H1 (cell line): ENCODE data around the gene FBXL17. TPM values are rescaled to one million over a fixed set of nuclear protein-coding genes. Genes with fewer than 3 reads are reported as not detected.

Experiments
- USF2 ChIP-seq: IDR thresholded peaks from 2 replicates; pipeline ENCODE4 v1.6.1; 2011; ENCODE audit warnings: low read length, improper control_type of control experiment
- polyA plus RNA-seq, 7 experiments: library from polyadenylated mRNA; depleted of rRNA in 3 of 7; stranded (reverse) in 5 of 7; unstranded in 2 of 7; fragments of >200 nt in 5 of 7; fragments of 200-250 nt in 2 of 7; gene quantifications; 1 replicate in 5 of 7; 2 replicates in 1 of 7; 4 replicates in 1 of 7; pipeline versions ENCODE4 v1.2.1 to v1.2.3, GENCODE V29; 2011 to 2013; ENCODE audit warnings: missing spikeins in 2 of 7, mixed read lengths in 2 of 7
- total RNA-seq: library from RNA; stranded (reverse); fragmentation: NEBNext Ultra II Directional; extraction: Animal tissue kit (Norgen Biotek cat#: 25700); gene quantifications from 2 replicates; pipeline ENCODE4 v1.2.1, GENCODE V29; 2021
- TF ChIP-seq, protein P1 (sequence below): fragments of 300-600 bp; sonication (generic); IDR thresholded peaks from 2 replicates; pipeline ENCODE4 v1.7.1; 2012; ENCODE audit warnings: low read length, moderate library complexity, mild to moderate bottlenecking, inconsistent platforms; ENCODE audit not compliant: insufficient replicate concordance

FBXL17 gene
- total and polyA plus RNA-seq, 2 of the 8 experiments (the other 6 are each of a cell fraction or from before 2014, with no cell fraction given) = 0.35 to 4.3 TPM

- TF ChIP-seq, protein P1, sequence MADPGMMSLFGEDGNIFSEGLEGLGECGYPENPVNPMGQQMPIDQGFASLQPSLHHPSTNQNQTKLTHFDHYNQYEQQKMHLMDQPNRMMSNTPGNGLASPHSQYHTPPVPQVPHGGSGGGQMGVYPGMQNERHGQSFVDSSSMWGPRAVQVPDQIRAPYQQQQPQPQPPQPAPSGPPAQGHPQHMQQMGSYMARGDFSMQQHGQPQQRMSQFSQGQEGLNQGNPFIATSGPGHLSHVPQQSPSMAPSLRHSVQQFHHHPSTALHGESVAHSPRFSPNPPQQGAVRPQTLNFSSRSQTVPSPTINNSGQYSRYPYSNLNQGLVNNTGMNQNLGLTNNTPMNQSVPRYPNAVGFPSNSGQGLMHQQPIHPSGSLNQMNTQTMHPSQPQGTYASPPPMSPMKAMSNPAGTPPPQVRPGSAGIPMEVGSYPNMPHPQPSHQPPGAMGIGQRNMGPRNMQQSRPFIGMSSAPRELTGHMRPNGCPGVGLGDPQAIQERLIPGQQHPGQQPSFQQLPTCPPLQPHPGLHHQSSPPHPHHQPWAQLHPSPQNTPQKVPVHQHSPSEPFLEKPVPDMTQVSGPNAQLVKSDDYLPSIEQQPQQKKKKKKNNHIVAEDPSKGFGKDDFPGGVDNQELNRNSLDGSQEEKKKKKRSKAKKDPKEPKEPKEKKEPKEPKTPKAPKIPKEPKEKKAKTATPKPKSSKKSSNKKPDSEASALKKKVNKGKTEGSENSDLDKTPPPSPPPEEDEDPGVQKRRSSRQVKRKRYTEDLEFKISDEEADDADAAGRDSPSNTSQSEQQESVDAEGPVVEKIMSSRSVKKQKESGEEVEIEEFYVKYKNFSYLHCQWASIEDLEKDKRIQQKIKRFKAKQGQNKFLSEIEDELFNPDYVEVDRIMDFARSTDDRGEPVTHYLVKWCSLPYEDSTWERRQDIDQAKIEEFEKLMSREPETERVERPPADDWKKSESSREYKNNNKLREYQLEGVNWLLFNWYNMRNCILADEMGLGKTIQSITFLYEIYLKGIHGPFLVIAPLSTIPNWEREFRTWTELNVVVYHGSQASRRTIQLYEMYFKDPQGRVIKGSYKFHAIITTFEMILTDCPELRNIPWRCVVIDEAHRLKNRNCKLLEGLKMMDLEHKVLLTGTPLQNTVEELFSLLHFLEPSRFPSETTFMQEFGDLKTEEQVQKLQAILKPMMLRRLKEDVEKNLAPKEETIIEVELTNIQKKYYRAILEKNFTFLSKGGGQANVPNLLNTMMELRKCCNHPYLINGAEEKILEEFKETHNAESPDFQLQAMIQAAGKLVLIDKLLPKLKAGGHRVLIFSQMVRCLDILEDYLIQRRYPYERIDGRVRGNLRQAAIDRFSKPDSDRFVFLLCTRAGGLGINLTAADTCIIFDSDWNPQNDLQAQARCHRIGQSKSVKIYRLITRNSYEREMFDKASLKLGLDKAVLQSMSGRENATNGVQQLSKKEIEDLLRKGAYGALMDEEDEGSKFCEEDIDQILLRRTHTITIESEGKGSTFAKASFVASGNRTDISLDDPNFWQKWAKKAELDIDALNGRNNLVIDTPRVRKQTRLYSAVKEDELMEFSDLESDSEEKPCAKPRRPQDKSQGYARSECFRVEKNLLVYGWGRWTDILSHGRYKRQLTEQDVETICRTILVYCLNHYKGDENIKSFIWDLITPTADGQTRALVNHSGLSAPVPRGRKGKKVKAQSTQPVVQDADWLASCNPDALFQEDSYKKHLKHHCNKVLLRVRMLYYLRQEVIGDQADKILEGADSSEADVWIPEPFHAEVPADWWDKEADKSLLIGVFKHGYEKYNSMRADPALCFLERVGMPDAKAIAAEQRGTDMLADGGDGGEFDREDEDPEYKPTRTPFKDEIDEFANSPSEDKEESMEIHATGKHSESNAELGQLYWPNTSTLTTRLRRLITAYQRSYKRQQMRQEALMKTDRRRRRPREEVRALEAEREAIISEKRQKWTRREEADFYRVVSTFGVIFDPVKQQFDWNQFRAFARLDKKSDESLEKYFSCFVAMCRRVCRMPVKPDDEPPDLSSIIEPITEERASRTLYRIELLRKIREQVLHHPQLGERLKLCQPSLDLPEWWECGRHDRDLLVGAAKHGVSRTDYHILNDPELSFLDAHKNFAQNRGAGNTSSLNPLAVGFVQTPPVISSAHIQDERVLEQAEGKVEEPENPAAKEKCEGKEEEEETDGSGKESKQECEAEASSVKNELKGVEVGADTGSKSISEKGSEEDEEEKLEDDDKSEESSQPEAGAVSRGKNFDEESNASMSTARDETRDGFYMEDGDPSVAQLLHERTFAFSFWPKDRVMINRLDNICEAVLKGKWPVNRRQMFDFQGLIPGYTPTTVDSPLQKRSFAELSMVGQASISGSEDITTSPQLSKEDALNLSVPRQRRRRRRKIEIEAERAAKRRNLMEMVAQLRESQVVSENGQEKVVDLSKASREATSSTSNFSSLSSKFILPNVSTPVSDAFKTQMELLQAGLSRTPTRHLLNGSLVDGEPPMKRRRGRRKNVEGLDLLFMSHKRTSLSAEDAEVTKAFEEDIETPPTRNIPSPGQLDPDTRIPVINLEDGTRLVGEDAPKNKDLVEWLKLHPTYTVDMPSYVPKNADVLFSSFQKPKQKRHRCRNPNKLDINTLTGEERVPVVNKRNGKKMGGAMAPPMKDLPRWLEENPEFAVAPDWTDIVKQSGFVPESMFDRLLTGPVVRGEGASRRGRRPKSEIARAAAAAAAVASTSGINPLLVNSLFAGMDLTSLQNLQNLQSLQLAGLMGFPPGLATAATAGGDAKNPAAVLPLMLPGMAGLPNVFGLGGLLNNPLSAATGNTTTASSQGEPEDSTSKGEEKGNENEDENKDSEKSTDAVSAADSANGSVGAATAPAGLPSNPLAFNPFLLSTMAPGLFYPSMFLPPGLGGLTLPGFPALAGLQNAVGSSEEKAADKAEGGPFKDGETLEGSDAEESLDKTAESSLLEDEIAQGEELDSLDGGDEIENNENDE = peak; percentile 95
- TF ChIP-seq USF2 = no peak
Measured at GRCh38 chr5:108136493-108136892, 245.4 kb downstream of the FBXL17 start (continued).
